MM.1S (cell line): ENCODE measurements around the gene RNF222.
"Not testable (repeated sequence)": the region's sequence is repeated elsewhere in the genome, so short reads cannot be mapped to it uniquely, and the experiment has no call there.

Experiments used
- CTCF ChIP-seq: fragments of 300-600 bp; sonication (generic); IDR thresholded peaks from 2 replicates; pipeline ENCODE4 v1.5.1; 2016; ENCODE audit warnings: antibody characterized with exemption, low read length, mixed read lengths
- EZH2 ChIP-seq: fragments of 300-600 bp; sonication (generic); optimal IDR thresholded peaks from 2 replicates; pipeline ENCODE3; 2017; ENCODE audit warnings: low read depth, mild to moderate bottlenecking, antibody characterized with exemption, low read length, mixed read lengths

- not testable (repeated sequence) for TF ChIP-seq CTCF, EZH2
Measured at GRCh38 chr17:8373856-8374255, 23.8 kb downstream of the RNF222 start.
